ENCODE results near the gene MEI4.

- TF ChIP-seq CTCF (IDR thresholded peaks at IDR 0.05) (no peak), POLR2A (IDR thresholded peaks at IDR 0.05) (no peak)
Measured at GRCh38 chr6:77856391-77856790, 203.6 kb downstream of the MEI4 start.
